ENCODE results near the gene EMC10. TPM values are rescaled to one million over a fixed set of nuclear protein-coding genes. Genes with fewer than 3 reads are reported as not detected.
"Not testable (repeated sequence)": the region's sequence is repeated elsewhere in the genome, so short reads cannot be mapped to it uniquely, and the experiment has no call there.

Gene EMC10
- total RNA-seq, 1 donor from 2014 or later, result 274 TPM

- Histone ChIP-seq H3K36me3 (ENCODE audit: control insufficient read depth, insufficient read depth, low read length) (no peaks in the 10 kb centered on the region), H3K27me3 (ENCODE audit: control insufficient read depth, insufficient read depth, low read length) (peaks cover 6% of the 10 kb centered on the region), H3K4me3 (ENCODE audit: low read depth, low read length) (no peak overlapping the region)
- TF ChIP-seq CTCF (IDR thresholded peaks at IDR 0.05; ENCODE audit: insufficient read depth, low read length, poor library complexity, severe bottlenecking), result no peak
- no peak for DNase-seq (ENCODE audit: low read depth)
Observed at GRCh38 chr19:50466706-50467039, 9.6 kb upstream of the EMC10 start.

GRCh38 chr19:50467566-50467965 is 8.7 kb upstream of the EMC10 start:
- no peak for TF ChIP-seq CTCF (IDR thresholded peaks at IDR 0.05; ENCODE audit: insufficient read depth, low read length, poor library complexity, severe bottlenecking)
- DNase-seq (ENCODE audit: low read depth), result no peak

GRCh38 chr19:50468818-50469217 is 7.5 kb upstream of the EMC10 start:
- H3K27me3 ChIP-seq (ENCODE audit: control insufficient read depth, insufficient read depth, low read length), result peaks cover 6% of the 10 kb centered on the region
- TF ChIP-seq CTCF (IDR thresholded peaks at IDR 0.05; ENCODE audit: insufficient read depth, low read length, poor library complexity, severe bottlenecking), result peak; percentile 5
- no peaks in the 10 kb centered on the region for H3K36me3 ChIP-seq (ENCODE audit: control insufficient read depth, insufficient read depth, low read length)
- no peak overlapping the region for H3K4me3 ChIP-seq (ENCODE audit: low read depth, low read length)
- DNase-seq (ENCODE audit: low read depth), result no peak

More at GRCh38 chr19:50467566-50467965, 8.7 kb upstream of the EMC10 start:
- Histone ChIP-seq H3K27me3 (ENCODE audit: control insufficient read depth, insufficient read depth, low read length) (peaks cover 6% of the 10 kb centered on the region), H3K4me3 (ENCODE audit: low read depth, low read length) (no peak overlapping the region), H3K36me3 (ENCODE audit: control insufficient read depth, insufficient read depth, low read length) (no peaks in the 10 kb centered on the region)

- not testable (repeated sequence) for H3K27me3 ChIP-seq (ENCODE audit: control insufficient read depth, insufficient read depth, low read length); DNase-seq (ENCODE audit: low read depth); H3K36me3 ChIP-seq (ENCODE audit: control insufficient read depth, insufficient read depth, low read length); H3K4me3 ChIP-seq (ENCODE audit: low read depth, low read length)
Observed at GRCh38 chr19:50473336-50473735, 3.0 kb upstream of the EMC10 start.

- H3K27me3 ChIP-seq (ENCODE audit: control insufficient read depth, insufficient read depth, low read length), result no peaks in the 10 kb centered on the region
- no peak for DNase-seq (ENCODE audit: low read depth)
- H3K36me3 ChIP-seq (ENCODE audit: control insufficient read depth, insufficient read depth, low read length), result no peaks in the 10 kb centered on the region
- no peak for TF ChIP-seq CTCF (IDR thresholded peaks at IDR 0.05; ENCODE audit: insufficient read depth, low read length, poor library complexity, severe bottlenecking)
- H3K4me3 ChIP-seq (ENCODE audit: low read depth, low read length), result no peak overlapping the region
Observed at GRCh38 chr19:50475101-50475568, 1.2 kb upstream of the EMC10 start.

- no peak for TF ChIP-seq CTCF (IDR thresholded peaks at IDR 0.05; ENCODE audit: insufficient read depth, low read length, poor library complexity, severe bottlenecking)
- no peak for DNase-seq (ENCODE audit: low read depth)
- H3K27me3 ChIP-seq (ENCODE audit: control insufficient read depth, insufficient read depth, low read length), result no peaks in the 10 kb centered on the region
- H3K4me3 ChIP-seq (ENCODE audit: low read depth, low read length), result peak overlapping the region; percentile 24
- no peaks in the 10 kb centered on the region for H3K36me3 ChIP-seq (ENCODE audit: control insufficient read depth, insufficient read depth, low read length)
Observed at GRCh38 chr19:50475736-50476223, 527 bp upstream of the EMC10 start.

Data from kidney epithelial cell (primary cell).